GM12864 (cell line): ENCODE data around the gene CCNYL1.

Experiments used
- DNase-seq: peaks from one replicate; pipeline ENCODE4 v3.0.0-alpha.2; 2011; ENCODE audit warnings: low read depth
- H3K4me3 ChIP-seq: 2 replicates; pipeline ENCODE4 v1.5.1; 2011; ENCODE audit warnings: mild to moderate bottlenecking, low read depth, low read length, control low read depth
- CTCF ChIP-seq: IDR thresholded peaks from 2 replicates; pipeline ENCODE4 v1.5.1; 2011; ENCODE audit warnings: low read depth, mild to moderate bottlenecking, moderate library complexity, low read length, control low read depth, inconsistent platforms; ENCODE audit errors: missing control alignments

Gene CCNYL1

GRCh38 chr2:207674826-207675225, 36.6 kb upstream of the CCNYL1 start:
- no peak for TF ChIP-seq CTCF

GRCh38 chr2:207676827-207677354, 34.5 kb upstream of the CCNYL1 start:
- no peak for TF ChIP-seq CTCF
- no peak overlapping the region for H3K4me3 ChIP-seq

More at GRCh38 chr2:207674826-207675225, 36.6 kb upstream of the CCNYL1 start:
- H3K4me3 ChIP-seq = no peak overlapping the region
- no peak for DNase-seq

GRCh38 chr2:207681431-207681830, 30.0 kb upstream of the CCNYL1 start:
- no peak for TF ChIP-seq CTCF
- H3K4me3 ChIP-seq = no peak overlapping the region
- DNase-seq = no peak

More at GRCh38 chr2:207676827-207677354, 34.5 kb upstream of the CCNYL1 start:
- no peak for DNase-seq

- no peak for TF ChIP-seq CTCF
- no peak for DNase-seq
- H3K4me3 ChIP-seq = no peak overlapping the region
Observed at GRCh38 chr2:207682557-207682956, 28.9 kb upstream of the CCNYL1 start.

- DNase-seq = no peak
- no peak for TF ChIP-seq CTCF
- H3K4me3 ChIP-seq = no peak overlapping the region
Observed at GRCh38 chr2:207683438-207683837, 28.0 kb upstream of the CCNYL1 start.

- no peak overlapping the region for H3K4me3 ChIP-seq
- no peak for TF ChIP-seq CTCF
- no peak for DNase-seq
Observed at GRCh38 chr2:207683879-207684627, 27.4 kb upstream of the CCNYL1 start.

GRCh38 chr2:207686812-207687211, 24.6 kb upstream of the CCNYL1 start:
- DNase-seq = no peak
- TF ChIP-seq CTCF = no peak
- H3K4me3 ChIP-seq = no peak overlapping the region
